H1 (cell line): ENCODE measurements around the gene ARHGAP42. TPM values are rescaled to one million over a fixed set of nuclear protein-coding genes. Genes with fewer than 3 reads are reported as not detected.

ENCODE experiments used
- CTCF ChIA-PET: fragments of 300-600 bp; sonication (Branson Sonifier 250); formaldehyde crosslinking; loops from one replicate; lab custom pipeline; 2021; ENCODE audit not compliant: partially characterized antibody; lab: Charles Lee
- POLR2A ChIA-PET: fragments of 300-600 bp; sonication (Branson Sonifier 250); formaldehyde crosslinking; loops from one replicate; lab custom pipeline; 2021; ENCODE audit warnings: inconsistent platforms; ENCODE audit not compliant: partially characterized antibody; lab: Charles Lee
- DNase-seq, 2 experiments: peaks; one replicate each; pipeline versions ENCODE4 v3.0.0 to v3.0.0-alpha.2; 2010 to 2022; ENCODE audit warnings: low spot score in 2 of 2, low read depth in 1 of 2, mixed read lengths in 1 of 2
- FAIRE-seq: peaks from 2 replicates; lab custom pipeline; 2011; peaks lifted over from hg19 to GRCh38; lab: Jason Lieb, UNC
- H2AFZ ChIP-seq: 2 replicates; pipeline ENCODE4 v1.8.1; 2012; ENCODE audit warnings: low read length, inconsistent platforms
- H2AK5ac ChIP-seq: 2 replicates; pipeline ENCODE4 v1.6.1; 2013; ENCODE audit warnings: low read depth, low read length
- H2BK120ac ChIP-seq: replicated peaks from 2 replicates; pipeline ENCODE3; 2013; ENCODE audit warnings: low read depth, low read length, inconsistent platforms
- H2BK12ac ChIP-seq: 2 replicates; pipeline ENCODE4 v1.6.1; 2013; ENCODE audit warnings: low read depth, low read length
- H2BK15ac ChIP-seq: 2 replicates; pipeline ENCODE4 v1.6.1; 2013; ENCODE audit warnings: low read length
- H2BK20ac ChIP-seq: 2 replicates; pipeline ENCODE4 v1.6.1; 2013; ENCODE audit warnings: low read length
- H2BK5ac ChIP-seq: 2 replicates; pipeline ENCODE4 v1.6.1; 2013; ENCODE audit warnings: low read depth, low read length
- H3K14ac ChIP-seq: 2 replicates; pipeline ENCODE4 v1.6.1; 2013; ENCODE audit warnings: inconsistent platforms; ENCODE audit not compliant: insufficient read length
- H3K18ac ChIP-seq: 2 replicates; pipeline ENCODE4 v1.6.1; 2013; ENCODE audit warnings: low read length; ENCODE audit errors: extremely low read depth
- H3K23ac ChIP-seq: 2 replicates; pipeline ENCODE4 v1.6.1; 2013; ENCODE audit warnings: inconsistent platforms; ENCODE audit not compliant: insufficient read length
- H3K23me2 ChIP-seq: 2 replicates; pipeline ENCODE4 v1.6.1; 2013; ENCODE audit warnings: low read depth, low read length
- H3K27ac ChIP-seq: 2 replicates; pipeline ENCODE4 v1.6.1; 2011; ENCODE audit warnings: low read depth, low read length, inconsistent platforms
- H3K27me3 ChIP-seq, 4 experiments: replicated peaks in 1 of 4; 1 replicate in 1 of 4; 2 replicates in 3 of 4; pipeline versions ENCODE4 v1.6.1 to v1.8.1; 2011 to 2013; ENCODE audit warnings: low read length in 3 of 4, mild to moderate bottlenecking in 3 of 4, inconsistent platforms in 2 of 4, mixed read lengths in 2 of 4, moderate library complexity in 1 of 4; ENCODE audit not compliant: control insufficient read depth in 3 of 4, insufficient read depth in 3 of 4; ENCODE audit errors: extremely low read depth in 1 of 4
- H3K36me3 ChIP-seq, 4 experiments: 2 replicates each; pipeline versions ENCODE4 v1.6.1 to v1.8.1; 2011 to 2013; ENCODE audit warnings: mild to moderate bottlenecking in 4 of 4, low read length in 3 of 4, moderate library complexity in 2 of 4, control low read depth in 1 of 4, inconsistent platforms in 1 of 4; ENCODE audit not compliant: insufficient read depth in 4 of 4, control insufficient read depth in 2 of 4
- H3K4ac ChIP-seq: replicated peaks from 2 replicates; pipeline ENCODE3; 2013; ENCODE audit warnings: low read length, low read depth, mixed read lengths, inconsistent platforms; ENCODE audit not compliant: insufficient read length
- H3K4me1 ChIP-seq, 4 experiments: replicated peaks in 1 of 4; 1 replicate in 1 of 4; 2 replicates in 3 of 4; pipeline versions ENCODE4 v1.6.1 to v1.8.1; 2011 to 2013; ENCODE audit warnings: low read length in 3 of 4, inconsistent platforms in 2 of 4, mixed read lengths in 1 of 4; ENCODE audit not compliant: insufficient read depth in 4 of 4, control insufficient read depth in 3 of 4
- H3K4me2 ChIP-seq, 2 experiments: 2 replicates each; pipeline versions ENCODE4 v1.6.1 to v1.8.1; 2011 to 2013; ENCODE audit warnings: low read depth in 2 of 2, low read length in 2 of 2, control low read depth in 1 of 2, inconsistent platforms in 1 of 2, mild to moderate bottlenecking in 1 of 2; ENCODE audit not compliant: insufficient read depth in 1 of 2
- H3K4me3 ChIP-seq, 4 experiments: fragments of 200-600, 300-600 bp in 1 of 4; sonication (generic), shearing (Covaris generic), sonication (Bioruptor Twin) in 1 of 4; 2 replicates each; pipeline versions ENCODE4 v1.5.1 to v1.8.1; 2011 to 2016; ENCODE audit warnings: low read length in 4 of 4, low read depth in 3 of 4, control low read depth in 2 of 4, inconsistent platforms in 2 of 4, mild to moderate bottlenecking in 2 of 4, mixed read lengths in 1 of 4, moderate library complexity in 1 of 4; ENCODE audit not compliant: insufficient read depth in 2 of 4; ENCODE audit errors: extremely low read depth in 1 of 4
- H3K56ac ChIP-seq: replicated peaks from 2 replicates; pipeline ENCODE3; 2013; ENCODE audit warnings: low read depth, mild to moderate bottlenecking, mixed read lengths, low read length, inconsistent platforms; ENCODE audit not compliant: insufficient read length
- H3K79me1 ChIP-seq: 2 replicates; pipeline ENCODE4 v1.6.1; 2013; ENCODE audit warnings: low read depth, low read length, control low read depth
- H3K79me2 ChIP-seq, 2 experiments: 2 replicates each; pipeline versions ENCODE4 v1.6.1 to v1.8.1; 2012 to 2013; ENCODE audit warnings: low read length in 2 of 2, mild to moderate bottlenecking in 2 of 2, inconsistent platforms in 1 of 2; ENCODE audit not compliant: insufficient read depth in 2 of 2, control insufficient read depth in 1 of 2
- H3K9ac ChIP-seq, 4 experiments: replicated peaks in 1 of 4; 1 replicate in 1 of 4; 2 replicates in 3 of 4; pipeline versions ENCODE4 v1.6.1 to v1.8.1; 2011 to 2013; ENCODE audit warnings: low read depth in 3 of 4, low read length in 3 of 4, control low read depth in 2 of 4, mild to moderate bottlenecking in 2 of 4, moderate library complexity in 2 of 4, inconsistent platforms in 1 of 4; ENCODE audit errors: extremely low read depth in 1 of 4
- H3K9me3 ChIP-seq, 2 experiments: 2 replicates each; pipeline versions ENCODE4 v1.6.1 to v1.8.1; 2012 to 2013; ENCODE audit warnings: mild to moderate bottlenecking in 2 of 2, moderate library complexity in 2 of 2, control low read depth in 1 of 2, inconsistent platforms in 1 of 2, low read depth in 1 of 2, low read length in 1 of 2, mixed read lengths in 1 of 2; ENCODE audit not compliant: insufficient read depth in 2 of 2
- H4K20me1 ChIP-seq, 2 experiments: replicated peaks in 1 of 2; 2 replicates each; pipeline versions ENCODE3 to v1.8.1; 2011 to 2013; ENCODE audit warnings: inconsistent platforms in 2 of 2, low read length in 2 of 2, mild to moderate bottlenecking in 1 of 2; ENCODE audit not compliant: insufficient read depth in 2 of 2, control insufficient read depth in 1 of 2
- H4K5ac ChIP-seq: 2 replicates; pipeline ENCODE4 v1.6.1; 2013; ENCODE audit warnings: low read length, low read depth, mixed read lengths, inconsistent platforms; ENCODE audit not compliant: insufficient read length
- H4K8ac ChIP-seq: 2 replicates; pipeline ENCODE4 v1.8.0; 2013; ENCODE audit warnings: mild to moderate bottlenecking, moderate library complexity, low read length, inconsistent platforms; ENCODE audit not compliant: insufficient read depth; ENCODE audit errors: extremely low read depth
- H4K91ac ChIP-seq: replicated peaks from 2 replicates; pipeline ENCODE3; 2013; ENCODE audit warnings: low read length, mixed read lengths, inconsistent platforms; ENCODE audit not compliant: insufficient read length
- BRCA1 ChIP-seq: IDR thresholded peaks from 2 replicates; pipeline ENCODE4 v1.6.1; 2012; ENCODE audit warnings: low read depth, low read length, improper control_type of control experiment
- EGR1 ChIP-seq: IDR thresholded peaks from 2 replicates; pipeline ENCODE4 v1.6.1; 2011; ENCODE audit warnings: low read depth, low read length, borderline replicate concordance
- EP300 ChIP-seq, 2 experiments: IDR thresholded peaks; 1 replicate in 1 of 2; 2 replicates in 1 of 2; pipeline ENCODE4 v1.6.1; 2011 to 2012; ENCODE audit warnings: low read depth in 2 of 2, low read length in 2 of 2, mild to moderate bottlenecking in 2 of 2, borderline replicate concordance in 1 of 2, inconsistent platforms in 1 of 2, moderate library complexity in 1 of 2
- FOSL1 ChIP-seq: IDR thresholded peaks from 2 replicates; pipeline ENCODE4 v1.6.1; 2011; ENCODE audit warnings: mild to moderate bottlenecking, low read depth, low read length, moderate library complexity; ENCODE audit not compliant: insufficient read depth
- MAX ChIP-seq: IDR thresholded peaks from 2 replicates; pipeline ENCODE4 v1.6.1; 2012; ENCODE audit warnings: inconsistent platforms
- PHF8 ChIP-seq: fragments of 200-600 bp; sonication (generic); conservative IDR thresholded peaks from 2 replicates; pipeline ENCODE4 v1.7.1; 2012; ENCODE audit warnings: low read depth, mild to moderate bottlenecking, inconsistent platforms, low read length, moderate library complexity
- RFX5 ChIP-seq: IDR thresholded peaks from 2 replicates; pipeline ENCODE4 v1.6.1; 2011; ENCODE audit warnings: low read depth, low read length, improper control_type of control experiment, borderline replicate concordance
- RXRA ChIP-seq: IDR thresholded peaks from 2 replicates; pipeline ENCODE4 v1.6.1; 2011; ENCODE audit warnings: low read depth, mild to moderate bottlenecking, low read length, moderate library complexity; ENCODE audit not compliant: insufficient read depth
- SAP30 ChIP-seq: fragments of 300-600 bp; sonication (generic); IDR thresholded peaks from 2 replicates; pipeline ENCODE4 v1.7.1; 2012; ENCODE audit warnings: low read length, moderate library complexity, mild to moderate bottlenecking, inconsistent platforms; ENCODE audit not compliant: insufficient read depth, insufficient replicate concordance
- SIX5 ChIP-seq: IDR thresholded peaks from 2 replicates; pipeline ENCODE4 v1.6.1; 2011; ENCODE audit warnings: mild to moderate bottlenecking, low read depth, low read length
- SRF ChIP-seq: IDR thresholded peaks from 2 replicates; pipeline ENCODE4 v1.6.1; 2011; ENCODE audit warnings: mild to moderate bottlenecking, low read depth, low read length, moderate library complexity
- TAF7 ChIP-seq: optimal IDR thresholded peaks from 2 replicates; pipeline ENCODE3; 2011; ENCODE audit warnings: low read depth, mild to moderate bottlenecking, inconsistent platforms, low read length, moderate library complexity, borderline replicate concordance
- TCF12 ChIP-seq: IDR thresholded peaks from 2 replicates; pipeline ENCODE4 v1.6.1; 2011; ENCODE audit warnings: low read depth, mild to moderate bottlenecking, low read length
- WGBS, 2 experiments: shearing (Covaris generic) in 1 of 2; methylation state at CpG; one replicate each; pipeline versions ENCODE4 v1.1.6 to v1.1.7; 2013 to 2015; ENCODE audit warnings: low lambda C conversion rate in 2 of 2, mixed read lengths in 2 of 2, inconsistent platforms in 1 of 2, low coverage in 1 of 2, missing lambda C conversion rate in 1 of 2; ENCODE audit not compliant: insufficient replicate concordance in 2 of 2, insufficient coverage in 1 of 2, insufficient read length in 1 of 2; ENCODE audit errors: extremely low coverage in 1 of 2, missing lambda C conversion rate in 1 of 2; 5-methylcytosine and 5-hydroxymethylcytosine counted together
- polyA plus RNA-seq, 7 experiments: library from polyadenylated mRNA; depleted of rRNA in 3 of 7; stranded (reverse) in 5 of 7; unstranded in 2 of 7; fragments of >200 nt in 5 of 7; fragments of 200-250 nt in 2 of 7; gene quantifications; 1 replicate in 5 of 7; 2 replicates in 1 of 7; 4 replicates in 1 of 7; pipeline versions ENCODE4 v1.2.1 to v1.2.3, GENCODE V29; 2011 to 2013; ENCODE audit warnings: missing spikeins in 2 of 7, mixed read lengths in 2 of 7
- total RNA-seq: library from RNA; stranded (reverse); fragmentation: NEBNext Ultra II Directional; extraction: Animal tissue kit (Norgen Biotek cat#: 25700); gene quantifications from 2 replicates; pipeline ENCODE4 v1.2.1, GENCODE V29; 2021

The ARHGAP42 gene
- total and polyA plus RNA-seq, 2 of the 8 experiments (the other 6 are each of a cell fraction or from before 2014, with no cell fraction given): 22.2 to 33.5 TPM

GRCh38 chr11:100746448-100746847 lies 59.4 kb downstream of the ARHGAP42 start:
- Histone ChIP-seq H3K79me2 (peaks cover 0 to 58% of the 10 kb centered on the region in 2 experiments; a peak in 2 of 4 replicates), H3K4me2 (no peak overlapping the region), H3K23ac (no peak overlapping the region), H3K36me3 (peaks cover 0 to 16% (median 7%) of the 10 kb centered on the region in 4 experiments; a peak in 4 of 8 replicates), H3K14ac (no peak overlapping the region), H4K5ac (no peak overlapping the region), H2BK12ac (0 out of 2 replicates have a peak overlapping the region, but pooled peaks have one; percentile 35), H4K8ac (no peak overlapping the region), H3K9me3 (peaks cover 13 to 14% of the 10 kb centered on the region in 2 experiments), H3K4ac (no peak overlapping the region), H2BK20ac (no peak overlapping the region), H3K9ac (no peak overlapping the region), H3K79me1 (no peaks in the 10 kb centered on the region), H2AK5ac (0 out of 2 replicates have a peak overlapping the region, but pooled peaks have one; percentile 90), H4K91ac (no peak overlapping the region), H4K20me1 (no peaks in the 10 kb centered on the region), H2BK15ac (no peak overlapping the region), H2BK120ac (no peak overlapping the region), H3K4me3 (no peak overlapping the region), H2BK5ac (no peak overlapping the region), H3K27me3 (no peaks in the 10 kb centered on the region), H3K27ac (no peak overlapping the region), H3K18ac (no peak overlapping the region), H3K23me2 (no peaks in the 10 kb centered on the region), H2AFZ (no peak overlapping the region), H3K4me1 (peaks cover 4 to 13% (median 10%) of the 10 kb centered on the region in 4 experiments; a peak in 5 of 7 replicates), H3K56ac (no peak overlapping the region)
- POLR2A ChIA-PET: interaction anchor here (0.6 kb wide), 1 partner anchor 234 kb away, joined by 3 read pairs; no protein-coding TSS in a partner anchor
- no peak for DNase-seq
- no peak for FAIRE-seq
- 96% methylated on average over 6 of the region's 6 CpGs; no CpG with 5 or more reads in 1 of the 2 experiments for WGBS, 2 experiments
- CTCF ChIA-PET: interaction anchor here (1.0 to 1.4 kb wide), 3 partner anchors 8 to 59 kb away, joined by 3 to 4 read pairs (median 3); no protein-coding TSS in a partner anchor
- TF ChIP-seq SIX5 (no peak), BRCA1 (no peak), SRF (no peak), FOSL1 (no peak), MAX (no peak), SAP30 (no peak), EGR1 (no peak), PHF8 (no peak), TCF12 (no peak), RFX5 (no peak), EP300 (IDR thresholded peaks at IDR 0.05; ENCODE audit: borderline replicate concordance in 1 of 2, low read depth in 2 of 2, low read length in 2 of 2) (no peak), TAF7 (no peak), RXRA (no peak)
